ENCODE measurements around the gene TOR1A.
"Not testable (repeated sequence)": the region's sequence is repeated elsewhere in the genome, so short reads cannot be mapped to it uniquely, and the experiment has no call there.

DNA sequence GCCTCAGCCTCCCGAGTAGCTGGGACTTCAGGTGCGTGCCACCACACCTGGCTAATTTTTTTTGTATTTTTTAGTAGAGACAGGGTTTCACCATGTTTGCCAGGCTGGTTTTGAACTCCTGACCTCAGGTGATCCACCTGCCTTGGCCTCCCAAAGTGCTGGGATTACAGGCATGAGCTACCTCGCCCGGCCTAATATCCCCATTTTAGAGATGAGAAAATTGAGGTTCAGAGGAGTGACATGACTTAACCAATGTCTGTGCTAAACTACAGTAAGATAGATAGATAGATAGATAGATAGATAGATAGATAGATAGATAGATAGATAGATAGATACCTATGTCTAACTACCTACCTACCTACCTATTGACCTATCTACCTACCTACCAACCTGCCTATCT, 47.8 kb downstream of the TOR1A start:
- not testable (repeated sequence) for TF ChIP-seq CTCF (conservative IDR thresholded peaks at IDR 0.05; ENCODE audit: low read length); EZH2phosphoT487 (IDR thresholded peaks at IDR 0.05; ENCODE audit: borderline replicate concordance)
